HG02970 (cell line): ENCODE results near the gene USF2.

ENCODE experiments used
- ATAC-seq: cut with Tn5 transposase; IDR thresholded peaks from one replicate; pipeline ENCODE4 v1.9.1; 2021; ENCODE audit warnings: mild to moderate bottlenecking, moderate library complexity, moderate number of reproducible peaks; ENCODE audit not compliant: unreplicated experiment, low FRiP score

USF2 gene

DNA sequence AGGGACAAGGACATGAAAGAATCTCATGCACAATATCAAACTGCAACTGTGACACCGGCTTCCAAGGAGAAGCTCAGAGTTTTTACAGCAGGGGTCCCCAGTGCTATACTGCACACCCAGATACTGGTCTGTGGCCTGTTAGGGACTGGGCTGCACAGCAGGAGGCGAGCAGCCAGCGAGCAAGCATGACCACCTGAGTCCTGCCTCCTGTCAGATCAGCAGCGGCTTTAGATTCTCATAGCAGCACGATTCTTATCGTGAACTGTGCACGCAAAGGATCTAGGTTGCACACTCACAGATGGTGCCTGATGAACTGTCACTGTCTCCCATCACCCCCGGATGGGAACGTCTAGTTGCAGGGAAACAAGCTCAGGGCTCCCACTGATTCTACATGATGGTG lies 47.1 kb downstream of the USF2 start:
- ATAC-seq = no peak

DNA sequence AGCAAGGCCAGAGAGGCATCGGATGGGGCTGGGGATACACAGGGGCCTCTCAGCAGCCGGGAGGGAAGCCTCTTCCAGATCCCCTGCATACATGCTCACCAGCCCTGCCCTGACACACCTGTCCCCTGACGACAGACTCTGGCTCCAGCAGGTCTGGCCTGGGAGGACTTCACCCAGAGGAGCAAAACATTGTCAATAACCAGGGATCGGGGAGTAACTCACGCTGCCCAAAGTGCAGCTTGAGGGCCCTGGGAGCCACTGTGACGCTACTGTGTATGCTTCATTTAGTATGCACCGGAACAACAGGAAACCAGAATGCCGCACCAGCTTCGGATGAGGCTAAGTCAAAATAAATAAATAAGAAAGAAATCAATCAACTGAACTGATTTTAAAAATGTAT lies 47.8 kb downstream of the USF2 start:
- ATAC-seq = no peak

DNA sequence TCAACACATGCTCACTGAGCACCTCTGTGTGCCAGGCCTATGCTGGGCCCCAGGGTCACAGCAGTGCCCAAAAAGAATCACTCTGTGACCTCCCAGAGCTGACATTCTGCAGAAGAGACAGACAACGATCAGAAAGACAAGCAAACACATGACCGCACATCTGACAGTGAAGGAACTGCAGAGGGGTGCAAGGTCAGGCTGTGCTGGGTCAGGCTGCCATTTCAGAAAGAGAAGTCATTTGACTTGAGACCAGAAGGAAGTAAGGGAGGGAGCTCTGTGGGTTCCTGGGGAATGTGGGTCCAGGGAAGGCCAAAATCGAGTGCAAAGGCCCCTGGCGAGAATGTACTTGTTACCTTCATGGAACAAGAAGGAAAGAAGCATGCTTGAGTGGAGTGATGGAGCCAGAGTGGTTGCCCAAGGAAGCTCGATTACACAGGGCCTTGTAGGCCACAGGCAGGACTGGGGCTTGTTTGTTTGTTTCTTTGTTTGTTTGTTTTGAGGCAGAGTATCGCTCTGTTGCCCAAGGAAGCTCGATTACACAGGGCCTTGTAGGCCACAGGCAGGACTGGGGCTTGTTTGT lies 48.8 kb downstream of the USF2 start:
- ATAC-seq = no peak

DNA sequence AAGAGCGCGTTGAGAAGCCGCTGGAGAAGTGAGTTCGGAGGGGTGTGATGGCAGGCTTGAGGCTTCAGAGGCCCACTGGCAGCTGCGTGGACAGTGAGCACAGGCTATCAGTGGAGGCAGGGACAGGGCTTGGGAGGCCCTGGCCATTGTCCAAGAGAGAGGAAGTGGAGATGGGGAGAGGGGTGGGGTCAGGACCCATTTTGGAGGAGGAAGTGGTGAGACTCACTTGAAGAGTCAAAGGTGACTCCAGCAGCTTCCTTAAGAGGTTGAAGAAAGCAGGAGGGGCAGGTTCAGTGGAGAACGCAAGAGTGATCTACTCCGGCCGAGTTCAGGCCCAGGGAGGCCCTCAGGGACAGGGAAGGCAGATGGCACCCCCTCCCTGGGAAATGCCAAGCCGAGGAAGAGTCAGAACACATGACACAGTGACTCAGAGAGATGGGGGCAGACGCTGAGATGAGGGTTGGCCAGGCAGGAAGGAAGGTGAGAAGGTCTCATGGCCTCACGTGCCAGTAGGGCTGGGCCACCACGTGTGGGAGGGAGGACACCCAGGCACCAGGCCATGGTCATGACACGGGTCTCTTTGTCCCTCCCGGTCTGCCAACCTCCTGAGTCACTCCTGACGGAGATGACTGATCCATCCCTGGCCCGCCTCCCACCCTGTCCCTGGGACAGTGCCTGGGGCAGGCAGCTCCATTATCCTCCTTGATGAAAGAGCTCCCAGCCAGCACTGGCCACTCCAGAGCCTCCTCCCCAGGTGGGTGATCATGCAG lies 50.1 kb downstream of the USF2 start:
- no peak for ATAC-seq

DNA sequence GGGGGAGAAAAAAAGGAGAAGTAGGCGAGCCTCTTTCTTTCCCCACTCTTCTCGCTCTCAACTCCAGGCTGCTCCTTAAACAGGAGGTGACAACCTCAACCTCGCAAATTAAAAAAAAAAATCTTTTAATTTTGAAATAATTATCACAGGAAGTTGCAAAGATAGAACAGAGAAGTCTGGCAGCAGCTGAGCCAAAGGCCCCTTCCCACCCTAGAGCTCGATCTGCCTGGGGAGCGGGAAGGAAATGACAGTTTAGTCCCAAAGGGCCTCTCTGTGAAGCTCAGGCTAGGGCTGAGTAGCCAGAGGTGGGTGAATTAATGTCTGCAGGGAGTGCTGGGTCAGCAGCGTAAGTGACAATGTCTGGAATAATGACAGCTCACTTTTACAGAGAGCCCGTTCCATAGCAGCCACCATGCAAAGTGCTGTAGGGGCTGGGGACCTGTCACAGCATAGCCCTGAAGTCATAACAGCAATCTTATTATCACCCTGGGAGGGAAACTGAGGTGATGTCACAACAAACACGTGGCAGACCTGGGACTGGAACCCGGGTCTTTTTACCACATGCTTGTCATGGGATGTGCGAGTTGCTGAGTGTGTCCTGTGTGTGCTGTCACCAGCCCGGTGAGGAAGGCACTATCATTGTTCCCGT lies 51.4 kb downstream of the USF2 start:
- ATAC-seq = no peak

DNA sequence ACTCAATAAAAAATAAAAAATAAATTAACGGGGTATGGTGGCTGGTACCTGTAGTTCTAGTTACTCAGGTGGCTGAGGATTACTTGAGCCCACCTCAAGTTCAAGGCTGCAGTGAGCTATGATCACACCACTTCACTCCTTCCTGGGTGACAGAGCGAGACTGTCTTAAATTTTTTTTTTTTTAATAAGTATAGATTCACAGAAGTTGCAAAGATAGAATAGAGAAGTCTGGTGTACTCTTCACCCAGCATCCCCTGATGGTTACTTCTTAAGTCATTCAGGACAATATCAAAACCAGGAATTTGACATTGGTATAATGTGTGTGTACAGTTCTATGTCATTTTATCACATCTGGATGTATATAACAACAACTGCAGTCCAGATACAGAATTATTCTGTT lies 52.5 kb downstream of the USF2 start:
- ATAC-seq = no peak

DNA sequence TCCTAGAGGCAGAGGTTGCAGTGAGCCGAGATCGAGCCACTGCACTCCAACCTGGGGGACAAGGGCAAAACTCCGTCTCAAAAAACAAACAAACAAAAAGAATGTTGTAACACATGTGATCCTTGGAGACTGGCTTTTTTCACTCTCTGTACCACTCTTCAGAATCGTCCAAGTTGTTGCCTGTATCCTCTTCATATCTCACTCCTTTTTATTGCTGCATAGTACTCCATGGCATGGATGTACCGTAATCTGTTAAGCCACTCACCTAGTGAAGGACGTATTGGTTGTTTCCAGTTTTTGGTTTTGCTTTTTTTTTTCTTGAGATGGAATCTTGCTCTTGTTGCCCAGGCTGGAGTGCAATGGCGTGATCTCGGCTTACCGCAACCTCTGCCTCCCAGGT lies 53.3 kb downstream of the USF2 start:
- no peak for ATAC-seq

DNA sequence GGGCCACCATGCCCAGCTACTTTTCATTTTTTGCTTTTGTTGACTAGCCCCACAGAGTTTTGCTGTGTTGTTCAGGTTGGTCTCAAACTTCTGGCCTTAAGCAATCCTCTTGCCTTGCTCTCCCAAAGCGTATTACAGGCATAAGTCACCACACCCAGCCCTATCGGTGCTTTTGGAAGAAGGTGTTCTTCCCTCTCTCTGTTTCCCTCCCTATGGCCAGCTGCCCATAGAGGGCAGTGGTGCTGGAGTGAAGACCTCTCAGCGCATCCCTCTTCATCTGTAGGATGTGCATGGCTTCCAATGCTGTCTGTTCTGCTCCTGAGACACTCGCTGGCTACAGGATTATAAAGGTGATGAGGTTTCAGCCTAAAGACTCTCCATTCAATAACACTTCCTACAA lies 58.9 kb downstream of the USF2 start:
- no peak for ATAC-seq

DNA sequence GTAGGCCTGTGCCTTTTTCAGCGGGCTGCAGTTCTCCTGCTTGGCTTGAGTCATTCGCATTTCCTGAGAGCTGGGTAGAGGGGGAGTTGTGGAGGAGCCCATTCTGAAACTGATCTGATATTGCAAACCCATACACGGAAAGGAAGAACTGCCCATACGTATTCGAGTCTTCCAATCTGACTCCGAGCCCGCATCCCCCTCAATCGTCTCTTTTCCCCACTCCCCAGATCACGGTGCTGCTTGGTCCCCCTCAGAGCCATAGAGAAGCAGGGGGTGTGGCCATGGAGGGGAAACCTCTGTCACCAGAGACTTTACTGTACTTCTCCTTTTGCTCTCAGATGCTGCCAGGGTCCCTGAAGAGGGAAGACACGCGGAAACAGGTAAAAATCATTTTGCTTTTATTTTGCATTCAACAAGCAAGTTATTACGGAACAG lies 60.1 kb downstream of the USF2 start, which contains the start of gene CD22:
Gene CD22, plus strand, starts transcription at position 337 of the 435 bp plus-strand sequence. CDS start 2,854 bp downstream, outside the sequence.
- no peak for ATAC-seq

DNA sequence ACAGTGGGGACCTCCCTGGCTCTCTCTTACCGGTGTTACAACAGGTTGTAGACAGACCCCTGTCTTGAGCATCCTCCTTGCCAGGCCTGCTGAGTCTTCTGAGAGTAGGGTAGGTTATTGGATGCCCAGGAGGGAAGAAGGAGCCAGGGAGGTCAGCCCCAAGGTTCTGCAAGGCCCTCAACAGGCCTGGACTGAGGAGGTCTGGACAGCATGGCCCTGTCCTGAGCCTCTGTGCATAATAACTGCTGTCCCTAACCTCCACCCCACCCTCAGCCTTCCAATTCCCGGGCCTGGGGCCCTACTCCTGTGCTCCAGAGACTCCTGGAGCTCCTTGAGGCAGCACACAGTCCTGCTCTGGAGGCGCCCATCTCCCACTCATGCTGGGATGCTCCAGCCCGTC lies 60.6 kb downstream of the USF2 start:
- ATAC-seq = no peak
